Body of pancreas (tissue), 4 donors: ENCODE measurements around the gene HS3ST5.

Experiments
- CTCF ChIP-seq, 7 experiments: fragments of 450-650 bp in 4 of 7; fragments of 200-600 bp in 3 of 7; sonication (generic) in 3 of 7; IDR thresholded peaks; one replicate each; pipeline ENCODE4 v1.5.1; 2016 to 2019; ENCODE audit warnings: antibody characterized with exemption in 7 of 7
- POLR2A ChIP-seq, 3 donors: fragments of 450-650 bp; IDR thresholded peaks; one replicate each; pipeline ENCODE4 v1.6.1; 2016; ENCODE audit warnings: antibody characterized with exemption in 3 of 3, mild to moderate bottlenecking in 2 of 3

- TF ChIP-seq POLR2A (IDR thresholded peaks at IDR 0.05) = no peak
- TF ChIP-seq CTCF (IDR thresholded peaks at IDR 0.05) = no peak
Measured at GRCh38 chr6:114052141-114052540, 290.7 kb downstream of the HS3ST5 start.
